ENCODE measurements around the gene PPP2R1A. TPM values are rescaled to one million over a fixed set of nuclear protein-coding genes. Genes with fewer than 3 reads are reported as not detected.

Gene PPP2R1A
- 154 TPM for total RNA-seq
- long read RNA-seq, full-length matches to known transcripts: 266 of 341 reads
- long read RNA-seq, partial matches to known transcripts: 54 of 341 reads
- long read RNA-seq, other reads (novel, unspliced or antisense): 21 of 341 reads

DNA sequence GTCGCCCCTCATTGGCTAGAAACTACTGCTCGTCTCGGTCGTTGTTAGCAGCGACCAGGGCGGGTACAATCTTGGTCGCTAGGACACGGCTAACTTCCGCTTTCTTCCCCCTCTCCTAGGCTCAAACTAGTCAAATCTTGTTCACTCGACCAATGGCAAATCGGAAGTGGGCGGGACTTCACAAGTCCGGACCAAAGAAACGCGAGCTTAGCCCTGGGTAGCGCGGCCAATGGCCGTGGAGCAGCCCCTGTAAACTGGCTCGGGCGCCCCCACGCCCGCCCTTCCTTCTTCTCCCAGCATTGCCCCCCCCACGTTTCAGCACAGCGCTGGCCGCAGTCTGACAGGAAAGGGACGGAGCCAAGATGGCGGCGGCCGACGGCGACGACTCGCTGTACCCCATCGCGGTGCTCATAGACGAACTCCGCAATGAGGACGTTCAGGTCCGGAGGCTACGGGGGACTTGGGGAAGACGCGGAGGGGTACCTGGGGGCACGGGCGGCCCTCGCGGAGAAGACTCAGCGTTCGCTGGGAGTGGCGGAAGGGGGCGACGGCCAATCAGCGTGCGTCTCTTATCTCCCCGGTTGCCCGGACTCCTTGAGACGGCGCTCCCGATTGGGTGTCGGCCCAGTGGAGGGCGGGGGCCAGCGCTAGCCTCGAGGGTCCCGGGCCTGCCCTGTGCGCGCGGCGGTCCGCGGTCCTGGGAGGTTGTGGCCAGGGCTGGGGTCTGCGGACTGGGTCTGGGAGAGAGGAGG, at the start of gene PPP2R1A:
PPP2R1A (plus strand) TSS at position 318 of the 752 bp plus-strand sequence; CDS start at position 363, 45 bp downstream.
- Histone ChIP-seq H3K27me3 (ENCODE audit: low read depth) (no peaks in the 10 kb centered on the region), H3K9me3 (no peaks in the 10 kb centered on the region), H3K4me3 (peak within 1 kb of the TSS; percentile 87), H3K36me3 (peaks cover 21% of the 10 kb centered on the region), H3K27ac (peak within 1 kb of the TSS; percentile 99), H3K4me1 (peaks cover 36% of the 10 kb centered on the region)
- TF ChIP-seq, protein P1, sequence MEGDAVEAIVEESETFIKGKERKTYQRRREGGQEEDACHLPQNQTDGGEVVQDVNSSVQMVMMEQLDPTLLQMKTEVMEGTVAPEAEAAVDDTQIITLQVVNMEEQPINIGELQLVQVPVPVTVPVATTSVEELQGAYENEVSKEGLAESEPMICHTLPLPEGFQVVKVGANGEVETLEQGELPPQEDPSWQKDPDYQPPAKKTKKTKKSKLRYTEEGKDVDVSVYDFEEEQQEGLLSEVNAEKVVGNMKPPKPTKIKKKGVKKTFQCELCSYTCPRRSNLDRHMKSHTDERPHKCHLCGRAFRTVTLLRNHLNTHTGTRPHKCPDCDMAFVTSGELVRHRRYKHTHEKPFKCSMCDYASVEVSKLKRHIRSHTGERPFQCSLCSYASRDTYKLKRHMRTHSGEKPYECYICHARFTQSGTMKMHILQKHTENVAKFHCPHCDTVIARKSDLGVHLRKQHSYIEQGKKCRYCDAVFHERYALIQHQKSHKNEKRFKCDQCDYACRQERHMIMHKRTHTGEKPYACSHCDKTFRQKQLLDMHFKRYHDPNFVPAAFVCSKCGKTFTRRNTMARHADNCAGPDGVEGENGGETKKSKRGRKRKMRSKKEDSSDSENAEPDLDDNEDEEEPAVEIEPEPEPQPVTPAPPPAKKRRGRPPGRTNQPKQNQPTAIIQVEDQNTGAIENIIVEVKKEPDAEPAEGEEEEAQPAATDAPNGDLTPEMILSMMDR (IDR thresholded peaks at IDR 0.05): no peak
- DNase-seq (peak; percentile 100), ATAC-seq (peak; percentile 96 to 97)
- intact Hi-C loops (cut with DNase I): no loop called here

DNA sequence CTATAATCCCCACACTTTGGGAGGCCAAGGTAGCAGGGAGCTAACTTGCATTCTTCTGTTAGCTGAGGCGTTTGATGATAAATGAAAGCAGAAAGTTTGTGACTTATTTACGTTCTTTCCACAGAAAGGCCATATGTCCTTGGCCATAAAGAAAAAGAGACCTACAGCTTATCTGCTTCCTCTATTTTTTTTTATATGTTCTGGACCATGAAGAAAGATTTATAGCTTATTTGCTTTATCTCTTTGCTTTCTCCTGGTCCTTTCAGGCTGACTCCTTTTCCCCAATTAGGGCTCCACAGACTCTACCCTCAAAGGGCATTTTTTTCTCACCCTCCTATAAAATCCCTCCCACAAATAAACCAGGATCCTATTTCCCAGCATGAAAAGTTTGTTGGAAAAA, 48.6 kb upstream of the PPP2R1A start:
- intact Hi-C loops (cut with DNase I): no loop called here
- no peaks in the 10 kb centered on the region for H3K9me3 ChIP-seq
- DNase-seq: no peak

DNA sequence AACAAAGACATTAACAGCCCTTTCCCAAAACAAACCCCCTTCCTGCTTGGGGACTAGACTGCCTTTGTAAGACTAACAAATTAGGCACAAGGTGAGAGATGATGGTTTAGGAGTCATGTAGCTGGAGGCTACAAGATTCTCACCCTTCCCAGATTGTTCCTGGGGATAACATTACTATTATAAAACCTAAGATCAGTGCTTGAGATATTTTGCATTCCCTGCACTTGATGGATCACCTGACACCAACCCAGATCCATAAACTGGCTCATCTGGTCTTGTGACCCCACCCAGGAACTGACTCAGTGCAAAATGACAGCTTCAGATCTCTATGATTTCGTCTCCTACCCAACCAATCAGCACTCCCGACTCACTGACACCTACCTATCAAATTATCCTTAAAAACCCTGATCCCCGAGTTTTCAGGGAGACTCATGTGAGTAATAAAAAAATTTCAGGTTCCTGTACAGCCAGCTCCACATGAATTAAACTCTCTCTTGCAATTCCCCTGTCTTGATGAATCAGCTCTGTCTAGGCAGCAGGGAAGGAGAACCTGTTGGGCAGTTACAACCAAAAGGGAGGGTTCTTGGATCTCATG, 47.8 kb upstream of the PPP2R1A start:
- no peak overlapping the region for H3K27ac ChIP-seq
- H3K4me3 ChIP-seq: no peak overlapping the region
- intact Hi-C loops (cut with DNase I): no loop called here
- no peak for DNase-seq
- TF ChIP-seq, protein P1 (IDR thresholded peaks at IDR 0.05): no peak
- H3K36me3 ChIP-seq: no peaks in the 10 kb centered on the region
- H3K27me3 ChIP-seq (ENCODE audit: low read depth): no peaks in the 10 kb centered on the region
- peaks cover 23% of the 10 kb centered on the region for H3K4me1 ChIP-seq
- ATAC-seq: no peak
- H3K9me3 ChIP-seq: no peaks in the 10 kb centered on the region

More for the DNA sequence above, 48.6 kb upstream of the PPP2R1A start:
- no peaks in the 10 kb centered on the region for H3K36me3 ChIP-seq
- no peaks in the 10 kb centered on the region for H3K27me3 ChIP-seq (ENCODE audit: low read depth)
- no peak for ATAC-seq
- H3K27ac ChIP-seq: no peak overlapping the region
- no peak overlapping the region for H3K4me3 ChIP-seq
- TF ChIP-seq, protein P1 (IDR thresholded peaks at IDR 0.05): no peak
- H3K4me1 ChIP-seq: peaks cover 23% of the 10 kb centered on the region

DNA sequence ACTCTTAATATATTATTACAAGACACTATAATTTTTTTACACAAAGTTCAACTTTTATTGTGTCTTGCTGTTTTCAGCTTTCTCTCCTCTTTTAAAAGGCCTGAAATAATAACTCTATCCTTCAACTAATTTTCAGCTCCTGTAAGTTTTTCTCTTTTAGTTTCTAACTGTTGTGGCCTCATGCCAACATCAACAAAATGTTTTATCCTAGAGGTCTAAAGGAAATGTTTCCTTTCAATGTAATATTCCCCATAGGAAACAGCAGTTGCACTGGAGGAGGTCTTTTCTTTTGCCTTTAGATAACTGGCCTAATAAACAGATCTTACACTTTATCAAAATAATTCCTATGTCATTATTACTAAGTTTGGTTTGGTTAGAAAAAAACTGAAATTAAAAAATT, 41.6 kb upstream of the PPP2R1A start:
- Histone ChIP-seq H3K4me3 (no peak overlapping the region), H3K4me1 (no peaks in the 10 kb centered on the region), H3K27ac (no peak overlapping the region), H3K36me3 (no peaks in the 10 kb centered on the region), H3K27me3 (ENCODE audit: low read depth) (no peaks in the 10 kb centered on the region), H3K9me3 (peaks cover 39% of the 10 kb centered on the region)
- intact Hi-C loops (cut with DNase I): no loop called here
- DNase-seq (no peak), ATAC-seq (no peak)
- TF ChIP-seq, protein P1 (IDR thresholded peaks at IDR 0.05): no peak

DNA sequence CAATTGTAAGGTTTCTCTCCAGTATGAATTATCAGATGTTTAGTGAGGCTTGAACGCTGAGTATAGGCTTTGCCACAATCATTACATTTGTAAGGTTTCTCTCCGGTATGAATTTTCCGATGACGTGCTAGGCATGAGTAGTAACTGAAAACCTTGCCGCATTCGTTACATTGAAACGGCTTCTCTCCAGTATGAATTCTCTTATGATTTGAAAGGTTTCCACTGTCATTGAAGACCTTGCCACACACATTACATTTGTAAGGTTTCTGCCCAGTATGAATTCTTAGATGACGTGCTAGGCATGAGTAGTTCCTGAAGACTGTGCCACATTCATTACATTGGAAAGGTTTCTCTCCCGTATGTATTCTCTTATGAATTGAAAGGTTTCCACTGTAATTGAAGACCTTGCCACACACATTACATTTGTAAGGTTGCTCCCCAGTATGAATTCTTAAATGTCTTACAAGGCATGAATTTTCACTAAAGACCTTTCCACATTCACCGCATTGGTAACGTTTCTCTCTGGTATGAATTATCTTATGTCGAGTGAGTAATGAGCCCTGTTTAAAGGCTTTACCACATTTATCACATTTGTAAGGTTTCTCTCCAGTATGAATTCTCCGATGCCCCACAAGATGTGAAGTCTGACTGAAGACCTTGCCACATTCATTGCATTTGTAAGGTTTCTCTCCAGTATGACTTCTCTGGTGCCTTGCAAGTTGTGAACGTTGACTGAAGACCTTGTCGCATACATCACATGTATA, 34.1 kb upstream of the PPP2R1A start:
- H3K36me3 ChIP-seq: peaks cover 30% of the 10 kb centered on the region
- no peaks in the 10 kb centered on the region for H3K4me1 ChIP-seq
- H3K4me3 ChIP-seq: no peak overlapping the region
- no peak overlapping the region for H3K27ac ChIP-seq
- TF ChIP-seq, protein P1 (IDR thresholded peaks at IDR 0.05): no peak
- DNase-seq (no peak), ATAC-seq (no peak)
- intact Hi-C loops (cut with DNase I): no loop called here
- H3K9me3 ChIP-seq: peaks cover 90% of the 10 kb centered on the region
- H3K27me3 ChIP-seq (ENCODE audit: low read depth): no peaks in the 10 kb centered on the region

Data from lower lobe of right lung (tissue), 2 donors.